Tibial nerve (tissue), 3 donors: ENCODE results near the gene ZP2.
"Not testable (repeated sequence)": the region's sequence is repeated elsewhere in the genome, so short reads cannot be mapped to it uniquely, and the experiment has no call there.

Experiments
- CTCF ChIP-seq, 5 experiments: fragments of 200-600 bp in 3 of 5; fragments of 450-650 bp in 2 of 5; sonication (generic) in 3 of 5; IDR thresholded peaks; one replicate each; pipeline ENCODE4 v1.5.1; 2016 to 2019; ENCODE audit warnings: antibody characterized with exemption in 5 of 5, mild to moderate bottlenecking in 3 of 5, moderate library complexity in 2 of 5
- POLR2A ChIP-seq, 2 donors: fragments of 450-650 bp; IDR thresholded peaks; one replicate each; pipeline ENCODE4 v1.6.1; 2017; ENCODE audit warnings: antibody characterized with exemption in 2 of 2, mild to moderate bottlenecking in 2 of 2, moderate library complexity in 2 of 2

GRCh38 chr16:21156011-21156410 lies 55.4 kb downstream of the ZP2 start:
- not testable (repeated sequence) for TF ChIP-seq POLR2A, CTCF (IDR thresholded peaks at IDR 0.05)
